Liver (tissue), 3 donors: Measurements from ENCODE around the gene PRDM10.

Experiments used
- FOXA1 ChIP-seq: IDR thresholded peaks from 2 replicates; pipeline ENCODE4 v1.6.1; 2016; ENCODE audit warnings: antibody characterized with exemption
- HNF4G ChIP-seq: IDR thresholded peaks from 2 replicates; pipeline ENCODE4 v1.6.1; 2016; ENCODE audit warnings: antibody characterized with exemption
- JUND ChIP-seq, 2 donors: IDR thresholded peaks; 2 replicates each; pipeline ENCODE4 v1.6.1; 2016; ENCODE audit warnings: antibody characterized with exemption in 2 of 2
- MAX ChIP-seq: IDR thresholded peaks from 2 replicates; pipeline ENCODE4 v1.6.1; 2016; ENCODE audit warnings: antibody characterized with exemption
- YY1 ChIP-seq: IDR thresholded peaks from 2 replicates; pipeline ENCODE4 v1.6.1; 2016; ENCODE audit warnings: antibody characterized with exemption, mild to moderate bottlenecking
- TF ChIP-seq, protein P1 (sequence below): fragments of 150-350 bp; IDR thresholded peaks from 2 replicates; pipeline ENCODE4 v1.5.1; 2017; ENCODE audit warnings: improper control_type of control experiment, low read depth, low read length; ENCODE audit not compliant: missing input control
- donor health status: healthy.
- donor health status: healthy.

DNA sequence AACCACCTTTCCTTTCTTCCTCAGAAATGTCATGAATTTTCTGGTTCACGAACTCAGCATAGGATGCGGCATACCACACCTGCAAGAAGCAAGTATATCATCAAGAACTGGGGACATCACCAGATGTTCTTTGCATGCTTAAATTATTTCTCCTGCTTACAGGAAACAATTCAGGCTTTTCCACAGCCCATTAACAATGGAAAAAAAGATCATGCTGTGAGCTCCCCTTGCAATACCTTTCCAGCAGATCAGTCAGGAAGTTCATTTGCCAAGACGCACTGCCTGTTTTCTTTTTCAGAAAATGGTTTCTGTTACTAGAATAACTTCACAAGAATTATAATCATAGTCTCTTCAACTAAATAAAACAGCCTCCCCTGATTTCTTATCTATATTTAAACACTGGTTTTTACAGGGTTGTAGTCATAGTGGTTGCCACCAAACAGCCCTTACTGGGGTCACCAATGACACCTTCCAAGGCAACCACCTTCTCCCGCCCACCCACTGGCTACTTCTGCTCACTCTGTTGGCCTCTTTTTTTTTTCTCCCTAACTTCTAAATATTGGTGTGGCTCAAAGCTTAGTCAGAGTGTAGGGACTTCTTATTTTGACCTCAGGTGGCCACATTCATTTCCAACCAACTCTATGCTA, 64.9 kb downstream of the PRDM10 start:
- TF ChIP-seq YY1, result no peak
- TF ChIP-seq, protein P1, sequence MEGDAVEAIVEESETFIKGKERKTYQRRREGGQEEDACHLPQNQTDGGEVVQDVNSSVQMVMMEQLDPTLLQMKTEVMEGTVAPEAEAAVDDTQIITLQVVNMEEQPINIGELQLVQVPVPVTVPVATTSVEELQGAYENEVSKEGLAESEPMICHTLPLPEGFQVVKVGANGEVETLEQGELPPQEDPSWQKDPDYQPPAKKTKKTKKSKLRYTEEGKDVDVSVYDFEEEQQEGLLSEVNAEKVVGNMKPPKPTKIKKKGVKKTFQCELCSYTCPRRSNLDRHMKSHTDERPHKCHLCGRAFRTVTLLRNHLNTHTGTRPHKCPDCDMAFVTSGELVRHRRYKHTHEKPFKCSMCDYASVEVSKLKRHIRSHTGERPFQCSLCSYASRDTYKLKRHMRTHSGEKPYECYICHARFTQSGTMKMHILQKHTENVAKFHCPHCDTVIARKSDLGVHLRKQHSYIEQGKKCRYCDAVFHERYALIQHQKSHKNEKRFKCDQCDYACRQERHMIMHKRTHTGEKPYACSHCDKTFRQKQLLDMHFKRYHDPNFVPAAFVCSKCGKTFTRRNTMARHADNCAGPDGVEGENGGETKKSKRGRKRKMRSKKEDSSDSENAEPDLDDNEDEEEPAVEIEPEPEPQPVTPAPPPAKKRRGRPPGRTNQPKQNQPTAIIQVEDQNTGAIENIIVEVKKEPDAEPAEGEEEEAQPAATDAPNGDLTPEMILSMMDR, result no peak
- TF ChIP-seq JUND (IDR thresholded peaks at IDR 0.05), result no peak
- no peak for TF ChIP-seq MAX
- no peak for TF ChIP-seq FOXA1
- TF ChIP-seq HNF4G, result no peak
